ENCODE measurements around the gene SCUBE1. TPM values are rescaled to one million over a fixed set of nuclear protein-coding genes. Genes with fewer than 3 reads are reported as not detected.

SCUBE1 gene
- total and polyA plus RNA-seq, 10 of the 15 experiments (the other 5 are each of a cell fraction or from before 2014, with no cell fraction given), result not detected

DNA sequence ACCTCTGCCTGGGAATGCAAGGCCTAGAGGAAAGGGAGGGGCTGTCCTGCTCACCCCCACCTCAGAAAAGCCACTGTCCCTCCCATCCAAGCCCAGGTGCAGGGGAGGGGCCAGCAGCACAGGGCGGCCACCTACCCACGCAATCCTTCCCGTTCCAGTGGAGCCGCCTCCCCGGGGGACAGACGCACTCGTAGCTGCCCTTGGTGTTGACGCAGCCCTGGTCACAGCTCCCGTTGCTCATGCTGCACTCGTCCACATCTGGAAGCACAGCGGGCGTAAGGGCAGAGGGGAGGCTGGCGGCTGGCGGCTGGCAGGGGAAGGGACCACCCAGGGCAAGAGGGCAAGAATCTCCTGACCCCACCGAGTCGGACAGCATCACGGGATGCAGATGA lies 115.9 kb downstream of the SCUBE1 start:
- Histone ChIP-seq H3K36me3 (ENCODE audit: control insufficient read depth in 2 of 2, insufficient read depth in 2 of 2, low read length in 1 of 2) (no peaks in the 10 kb centered on the region), H2AFZ (ENCODE audit: control insufficient read depth, low read depth, low read length) (no peak overlapping the region), H3K4me2 (ENCODE audit: control insufficient read depth, insufficient read depth) (no peak overlapping the region), H3K9ac (ENCODE audit: control insufficient read depth, insufficient read depth, low read length) (no peak overlapping the region), H3K9me3 (replicated peaks; ENCODE audit: control insufficient read depth, insufficient read depth, low read length) (no peaks in the 10 kb centered on the region), H4K20me1 (ENCODE audit: control insufficient read depth, insufficient read depth) (no peaks in the 10 kb centered on the region), H3K27ac (ENCODE audit: control insufficient read depth, insufficient read depth) (no peak overlapping the region), H3K4me1 (ENCODE audit: control insufficient read depth, insufficient read depth, low read length) (no peaks in the 10 kb centered on the region), H3K4me3 (no peak overlapping the region), H3K27me3 (replicated peaks in 1 of 2; ENCODE audit: control insufficient read depth in 2 of 2, insufficient read depth in 2 of 2, low read length in 1 of 2) (peaks cover 0 to 4% of the 10 kb centered on the region in 2 experiments; a peak in 3 of 4 replicates), H3K79me2 (ENCODE audit: control insufficient read depth, insufficient read depth, low read length) (no peaks in the 10 kb centered on the region)
- DNase-seq (ENCODE audit: low read depth, low spot score) (no peak), FAIRE-seq (no peak), ATAC-seq (no peak)
- SMC1A ChIA-PET (ENCODE audit: uncharacterized antibody, unreplicated experiment), result no interaction called here
- in situ Hi-C loops (cut with MboI) (no loop called here), intact Hi-C loops (cut with micrococcal nuclease; ENCODE audit: unreplicated experiment) (no loop called here)
- CTCF ChIA-PET, result interaction anchor here (0.7 kb wide), 1 partner anchor 119 kb away, joined by 3 read pairs; no protein-coding TSS in a partner anchor
- RAD21 ChIA-PET (ENCODE audit: unreplicated experiment), result no interaction called here
- TF ChIP-seq, protein P1, sequence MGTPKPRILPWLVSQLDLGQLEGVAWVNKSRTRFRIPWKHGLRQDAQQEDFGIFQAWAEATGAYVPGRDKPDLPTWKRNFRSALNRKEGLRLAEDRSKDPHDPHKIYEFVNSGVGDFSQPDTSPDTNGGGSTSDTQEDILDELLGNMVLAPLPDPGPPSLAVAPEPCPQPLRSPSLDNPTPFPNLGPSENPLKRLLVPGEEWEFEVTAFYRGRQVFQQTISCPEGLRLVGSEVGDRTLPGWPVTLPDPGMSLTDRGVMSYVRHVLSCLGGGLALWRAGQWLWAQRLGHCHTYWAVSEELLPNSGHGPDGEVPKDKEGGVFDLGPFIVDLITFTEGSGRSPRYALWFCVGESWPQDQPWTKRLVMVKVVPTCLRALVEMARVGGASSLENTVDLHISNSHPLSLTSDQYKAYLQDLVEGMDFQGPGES (IDR thresholded peaks at IDR 0.05), result no peak
- TF ChIP-seq ZSCAN29 (IDR thresholded peaks at IDR 0.05), result no peak
- TF ChIP-seq RUNX3 (IDR thresholded peaks at IDR 0.05; ENCODE audit: low read length), result no peak
- TF ChIP-seq, protein P2, sequence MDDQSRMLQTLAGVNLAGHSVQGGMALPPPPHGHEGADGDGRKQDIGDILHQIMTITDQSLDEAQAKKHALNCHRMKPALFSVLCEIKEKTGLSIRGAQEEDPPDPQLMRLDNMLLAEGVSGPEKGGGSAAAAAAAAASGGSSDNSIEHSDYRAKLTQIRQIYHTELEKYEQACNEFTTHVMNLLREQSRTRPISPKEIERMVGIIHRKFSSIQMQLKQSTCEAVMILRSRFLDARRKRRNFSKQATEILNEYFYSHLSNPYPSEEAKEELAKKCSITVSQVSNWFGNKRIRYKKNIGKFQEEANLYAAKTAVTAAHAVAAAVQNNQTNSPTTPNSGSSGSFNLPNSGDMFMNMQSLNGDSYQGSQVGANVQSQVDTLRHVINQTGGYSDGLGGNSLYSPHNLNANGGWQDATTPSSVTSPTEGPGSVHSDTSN (IDR thresholded peaks at IDR 0.05; ENCODE audit: insufficient replicate concordance, low read depth, low read length), result no peak
- TF ChIP-seq SUZ12 (IDR thresholded peaks at IDR 0.05; ENCODE audit: unreplicated experiment), result no peak
- no TSS peak for BruUV-seq (replicated peaks)
- 55% methylated on average over 17 of the region's 17 CpGs for WGBS (ENCODE audit: insufficient coverage, insufficient replicate concordance, low lambda C conversion rate, missing lambda C conversion rate)
- POLR2A ChIA-PET, result no interaction called here

Data from GM12878 (cell line).